ENCODE data around the gene REV1.

GRCh38 chr2:99490623-99491461, 1.0 kb upstream of the REV1 start:
- no peak for TF ChIP-seq SPI1 (IDR thresholded peaks at IDR 0.05; ENCODE audit: borderline replicate concordance, low read depth)
- TF ChIP-seq CTCF (IDR thresholded peaks at IDR 0.05; ENCODE audit: insufficient read depth, low read length), result no peak
- no peak for TF ChIP-seq POLR2AphosphoS5 (IDR thresholded peaks at IDR 0.05; ENCODE audit: low read depth)
- no peak for TF ChIP-seq REST (IDR thresholded peaks at IDR 0.05; ENCODE audit: insufficient replicate concordance, low read depth)
- no peak for TF ChIP-seq GABPA (IDR thresholded peaks at IDR 0.05; ENCODE audit: low read depth)

Data from HL-60 (cell line).